ENCODE measurements around the gene ARMC3. TPM values are rescaled to one million over a fixed set of nuclear protein-coding genes. Genes with fewer than 3 reads are reported as not detected.
"Not testable (repeated sequence)": the region's sequence is repeated elsewhere in the genome, so short reads cannot be mapped to it uniquely, and the experiment has no call there.

The ARMC3 gene
- total RNA-seq, 6 donors from 2014 or later, result 0.57 to 56.6 (median 6.4) TPM

- Histone ChIP-seq H3K4me3 (no peak overlapping the region), H3K4me1 (no peaks in the 10 kb centered on the region), H3K27me3 (no peaks in the 10 kb centered on the region), H3K9me3 (peaks cover 3 to 7% (median 5%) of the 10 kb centered on the region in 4 donors), H3K36me3 (no peaks in the 10 kb centered on the region), H3K27ac (no peak overlapping the region)
- DNase-seq, result no peak
- WGBS, 2 donors, result 75 to 86% methylated on average over 1 of the region's 1 CpG
- peak in 1 of 2 donors; percentile 8 for ATAC-seq (ENCODE audit: low FRiP score in 2 of 2)
- TF ChIP-seq POLR2AphosphoS5 (IDR thresholded peaks at IDR 0.05) (no peak), EP300 (IDR thresholded peaks at IDR 0.05) (no peak), POLR2A (IDR thresholded peaks at IDR 0.05) (no peak), CTCF (IDR thresholded peaks at IDR 0.05) (no peak)
These were observed 32.6 kb upstream of the ARMC3 start for GRCh38 chr10:22895252-22895651.

GRCh38 chr10:22897371-22897770, 30.5 kb upstream of the ARMC3 start:
- Histone ChIP-seq H3K4me1 (no peaks in the 10 kb centered on the region), H3K27ac (no peak overlapping the region), H3K9me3 (peaks cover 0 to under 1% (median 0%) of the 10 kb centered on the region in 4 donors), H3K27me3 (no peaks in the 10 kb centered on the region), H3K4me3 (no peak overlapping the region), H3K36me3 (no peaks in the 10 kb centered on the region)
- ATAC-seq (ENCODE audit: low FRiP score in 2 of 2) (no peak), DNase-seq (no peak)
- 53 to 57% methylated on average over 4 of the region's 4 CpGs for WGBS, 2 donors
- TF ChIP-seq CTCF (IDR thresholded peaks at IDR 0.05), result no peak
- TF ChIP-seq POLR2AphosphoS5 (IDR thresholded peaks at IDR 0.05), result no peak
- TF ChIP-seq POLR2A (IDR thresholded peaks at IDR 0.05), result no peak
- no peak for TF ChIP-seq EP300 (IDR thresholded peaks at IDR 0.05)

- no peak for ATAC-seq (ENCODE audit: low FRiP score in 2 of 2)
- no peak for TF ChIP-seq EP300 (IDR thresholded peaks at IDR 0.05)
- TF ChIP-seq POLR2A (IDR thresholded peaks at IDR 0.05), result no peak
- TF ChIP-seq CTCF (IDR thresholded peaks at IDR 0.05), result no peak
- no peak for TF ChIP-seq POLR2AphosphoS5 (IDR thresholded peaks at IDR 0.05)
- WGBS, 2 donors, result 82 to 83% methylated on average over 2 of the region's 2 CpGs
These were observed 28.5 kb upstream of the ARMC3 start for GRCh38 chr10:22899307-22899706.

GRCh38 chr10:22899775-22900174, 28.1 kb upstream of the ARMC3 start:
- TF ChIP-seq CTCF (IDR thresholded peaks at IDR 0.05) (no peak), EP300 (IDR thresholded peaks at IDR 0.05) (no peak), POLR2A (IDR thresholded peaks at IDR 0.05) (no peak)
- no peaks in the 10 kb centered on the region for H3K36me3 ChIP-seq
- H3K27me3 ChIP-seq, result no peaks in the 10 kb centered on the region
- H3K4me1 ChIP-seq, result no peaks in the 10 kb centered on the region
- no peak overlapping the region for H3K4me3 ChIP-seq
- WGBS, 2 donors, result 82 to 94% methylated on average over 1 of the region's 1 CpG
- ATAC-seq (ENCODE audit: low FRiP score in 2 of 2) (no peak), DNase-seq (no peak)
- H3K27ac ChIP-seq, result no peak overlapping the region
- H3K9me3 ChIP-seq, result no peaks in the 10 kb centered on the region

More at GRCh38 chr10:22899307-22899706, 28.5 kb upstream of the ARMC3 start:
- Histone ChIP-seq H3K9me3 (no peaks in the 10 kb centered on the region), H3K27ac (no peak overlapping the region), H3K36me3 (no peaks in the 10 kb centered on the region), H3K27me3 (no peaks in the 10 kb centered on the region), H3K4me1 (no peaks in the 10 kb centered on the region), H3K4me3 (no peak overlapping the region)
- DNase-seq, result no peak

GRCh38 chr10:22900841-22901601, 26.8 kb upstream of the ARMC3 start:
- Histone ChIP-seq H3K9me3 (no peaks in the 10 kb centered on the region), H3K36me3 (no peaks in the 10 kb centered on the region), H3K4me1 (no peaks in the 10 kb centered on the region), H3K27me3 (no peaks in the 10 kb centered on the region), H3K27ac (no peak overlapping the region), H3K4me3 (no peak overlapping the region)
- ATAC-seq (ENCODE audit: low FRiP score in 2 of 2) (no peak), DNase-seq (no peak)
- no peak for TF ChIP-seq POLR2AphosphoS5 (IDR thresholded peaks at IDR 0.05)
- no peak for TF ChIP-seq POLR2A (IDR thresholded peaks at IDR 0.05)
- no peak for TF ChIP-seq EP300 (IDR thresholded peaks at IDR 0.05)
- TF ChIP-seq CTCF (IDR thresholded peaks at IDR 0.05), result no peak
- 72 to 86% methylated on average over 4 of the region's 4 CpGs for WGBS, 2 donors

- H3K27ac ChIP-seq; H3K4me3 ChIP-seq; H3K4me1 ChIP-seq; H3K36me3 ChIP-seq; DNase-seq; H3K27me3 ChIP-seq; ATAC-seq (ENCODE audit: low FRiP score in 2 of 2); H3K9me3 ChIP-seq: not testable (repeated sequence)
- 81 to 89% methylated on average over 3 of the region's 3 CpGs for WGBS, 2 donors
These were observed 25.7 kb upstream of the ARMC3 start for GRCh38 chr10:22902147-22902546.
